Esophagus muscularis mucosa (tissue), 4 donors: ENCODE data around the gene MICAL3. TPM values are rescaled to one million over a fixed set of nuclear protein-coding genes. Genes with fewer than 3 reads are reported as not detected.
A peak's percentile ranks its signal among the peaks of the same experiment; 100 is the strongest.

ENCODE experiments used
- DNase-seq: peaks from one replicate; pipeline ENCODE4 v3.0.0-alpha.2; 2017; ENCODE audit errors: extremely low spot score
- H3K27ac ChIP-seq, 4 donors: fragments of 200-600 bp; sonication (generic); replicated peaks in 1 of 4; 1 replicate in 3 of 4; 2 replicates in 1 of 4; pipeline ENCODE4 v1.5.1; 2016 to 2019; ENCODE audit warnings: mild to moderate bottlenecking in 1 of 4
- H3K27me3 ChIP-seq, 4 donors: fragments of 200-600 bp; sonication (generic); one replicate each; pipeline versions ENCODE4 v1.5.1 to v1.6.0; 2016 to 2019
- H3K36me3 ChIP-seq, 4 donors: fragments of 200-600 bp; sonication (generic); one replicate each; pipeline ENCODE4 v1.5.1; 2016 to 2019
- H3K4me1 ChIP-seq, 4 donors: fragments of 200-600 bp; sonication (generic); one replicate each; pipeline ENCODE4 v1.5.1; 2016 to 2019
- H3K4me3 ChIP-seq, 4 donors: fragments of 200-600 bp; sonication (generic); 1 replicate in 2 of 4; 2 replicates in 2 of 4; pipeline ENCODE4 v1.5.1; 2016 to 2019; ENCODE audit warnings: mild to moderate bottlenecking in 4 of 4, moderate library complexity in 1 of 4
- H3K9me3 ChIP-seq, 4 donors: fragments of 200-600 bp; sonication (generic); 1 replicate in 3 of 4; 2 replicates in 1 of 4; pipeline ENCODE4 v1.5.1; 2016 to 2019
- EP300 ChIP-seq: sonication (generic); formaldehyde crosslinking; IDR thresholded peaks from one replicate; pipeline ENCODE4 v1.6.1; 2017; ENCODE audit warnings: antibody characterized with exemption
- POLR2A ChIP-seq: fragments of 450-650 bp; IDR thresholded peaks from one replicate; pipeline ENCODE4 v1.6.1; 2017; ENCODE audit warnings: antibody characterized with exemption, moderate library complexity, mild to moderate bottlenecking, low read depth
- POLR2AphosphoS5 ChIP-seq, 2 donors: sonication (generic); formaldehyde crosslinking; IDR thresholded peaks; one replicate each; pipeline ENCODE4 v1.6.1; 2017; ENCODE audit warnings: antibody characterized with exemption in 2 of 2
- WGBS: methylation state at CpG from one replicate; pipeline ENCODE4 v1.1.5; 2018; 5-methylcytosine and 5-hydroxymethylcytosine counted together
- intact Hi-C: fragments of 100-400 bp; cut with DNase I; formaldehyde crosslinking; loops from one replicate; pipeline ENCODE4 v1.15.1; 2023
- total RNA-seq, 4 donors: library from RNA; depleted of rRNA; stranded (reverse); fragments of >200 nt; gene quantifications; one replicate each; pipeline versions ENCODE4 v1.1.0 to v1.2.1, GENCODE V29; 2016
- TF ChIP-seq, protein P1 (sequence below), 3 experiments: fragments of 200-600 bp in 2 of 3; fragments of 450-650 bp in 1 of 3; sonication (generic) in 2 of 3; IDR thresholded peaks; one replicate each; pipeline ENCODE4 v1.5.1; 2017 to 2019; ENCODE audit warnings: antibody characterized with exemption in 3 of 3, mild to moderate bottlenecking in 2 of 3, moderate library complexity in 1 of 3

The MICAL3 gene
- total RNA-seq, 4 donors from 2014 or later = 35.1 to 91.8 (median 67.8) TPM

DNA sequence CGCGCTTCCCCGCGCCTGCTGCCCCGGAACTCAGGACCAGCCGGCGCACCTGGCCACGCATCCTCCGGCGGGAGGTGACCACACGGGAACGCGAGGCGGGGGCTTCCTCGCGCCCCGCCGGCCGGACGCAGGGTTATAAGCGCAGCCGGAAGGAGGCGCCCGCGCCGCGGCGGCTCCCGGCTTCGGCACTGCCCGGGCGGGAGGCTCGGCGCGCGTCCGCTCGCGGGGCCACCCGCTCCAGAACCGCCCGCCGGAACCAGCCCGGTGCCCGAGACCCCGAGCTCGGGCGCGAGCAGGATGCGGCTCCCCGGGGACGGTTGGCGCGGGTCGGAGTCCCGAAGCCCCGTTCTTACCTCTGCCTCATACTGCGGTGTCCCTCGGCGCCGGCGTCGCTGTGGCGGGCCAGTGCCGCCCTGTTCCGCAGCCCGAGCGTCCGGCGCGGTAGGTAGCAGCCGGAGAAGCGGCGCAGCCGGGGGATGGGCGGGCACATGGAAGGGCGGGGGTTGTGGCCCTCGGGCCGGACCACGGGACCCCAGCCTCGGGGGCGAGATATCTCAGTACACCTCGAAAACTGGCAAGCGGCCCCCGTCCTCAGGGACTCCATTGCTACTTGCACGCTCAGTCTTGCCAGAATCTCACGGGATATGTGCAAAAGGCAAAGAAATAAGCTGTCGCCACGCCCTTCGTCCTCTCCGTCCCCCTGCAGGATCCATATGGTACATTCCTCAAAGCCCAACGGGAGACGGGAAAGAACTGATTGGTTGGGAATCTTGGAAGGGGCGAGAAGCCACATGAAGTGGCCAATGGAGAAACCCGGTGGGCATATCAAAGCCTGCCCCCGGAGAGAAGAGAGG, 23.1 kb downstream of the MICAL3 start:
- TF ChIP-seq EP300 (no peak), POLR2A (peak; percentile 75), POLR2AphosphoS5 (IDR thresholded peaks at IDR 0.05) (peak; percentile 84 to 97)
- TF ChIP-seq, protein P1, sequence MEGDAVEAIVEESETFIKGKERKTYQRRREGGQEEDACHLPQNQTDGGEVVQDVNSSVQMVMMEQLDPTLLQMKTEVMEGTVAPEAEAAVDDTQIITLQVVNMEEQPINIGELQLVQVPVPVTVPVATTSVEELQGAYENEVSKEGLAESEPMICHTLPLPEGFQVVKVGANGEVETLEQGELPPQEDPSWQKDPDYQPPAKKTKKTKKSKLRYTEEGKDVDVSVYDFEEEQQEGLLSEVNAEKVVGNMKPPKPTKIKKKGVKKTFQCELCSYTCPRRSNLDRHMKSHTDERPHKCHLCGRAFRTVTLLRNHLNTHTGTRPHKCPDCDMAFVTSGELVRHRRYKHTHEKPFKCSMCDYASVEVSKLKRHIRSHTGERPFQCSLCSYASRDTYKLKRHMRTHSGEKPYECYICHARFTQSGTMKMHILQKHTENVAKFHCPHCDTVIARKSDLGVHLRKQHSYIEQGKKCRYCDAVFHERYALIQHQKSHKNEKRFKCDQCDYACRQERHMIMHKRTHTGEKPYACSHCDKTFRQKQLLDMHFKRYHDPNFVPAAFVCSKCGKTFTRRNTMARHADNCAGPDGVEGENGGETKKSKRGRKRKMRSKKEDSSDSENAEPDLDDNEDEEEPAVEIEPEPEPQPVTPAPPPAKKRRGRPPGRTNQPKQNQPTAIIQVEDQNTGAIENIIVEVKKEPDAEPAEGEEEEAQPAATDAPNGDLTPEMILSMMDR (IDR thresholded peaks at IDR 0.05) = peak; percentile 56 to 70 (median 59)
- H3K4me1 ChIP-seq = peaks cover 31 to 55% (median 50%) of the 10 kb centered on the region in 4 donors
- WGBS = under 1% methylated on average over 37 of the region's 96 CpGs
- intact Hi-C loops = loop anchor here (2.0 to 5.0 kb wide), 2 partner anchors 76 to 169 kb away; partner anchors contain the start of gene PEX26
- DNase-seq = peak; percentile 95
- no peaks in the 10 kb centered on the region for H3K9me3 ChIP-seq
- peak overlapping the region; percentile 77 to 94 (median 89) for H3K4me3 ChIP-seq
- no peaks in the 10 kb centered on the region for H3K36me3 ChIP-seq
- H3K27ac ChIP-seq = peak overlapping the region; percentile 89 to 95 (median 92)
- H3K27me3 ChIP-seq = no peaks in the 10 kb centered on the region

DNA sequence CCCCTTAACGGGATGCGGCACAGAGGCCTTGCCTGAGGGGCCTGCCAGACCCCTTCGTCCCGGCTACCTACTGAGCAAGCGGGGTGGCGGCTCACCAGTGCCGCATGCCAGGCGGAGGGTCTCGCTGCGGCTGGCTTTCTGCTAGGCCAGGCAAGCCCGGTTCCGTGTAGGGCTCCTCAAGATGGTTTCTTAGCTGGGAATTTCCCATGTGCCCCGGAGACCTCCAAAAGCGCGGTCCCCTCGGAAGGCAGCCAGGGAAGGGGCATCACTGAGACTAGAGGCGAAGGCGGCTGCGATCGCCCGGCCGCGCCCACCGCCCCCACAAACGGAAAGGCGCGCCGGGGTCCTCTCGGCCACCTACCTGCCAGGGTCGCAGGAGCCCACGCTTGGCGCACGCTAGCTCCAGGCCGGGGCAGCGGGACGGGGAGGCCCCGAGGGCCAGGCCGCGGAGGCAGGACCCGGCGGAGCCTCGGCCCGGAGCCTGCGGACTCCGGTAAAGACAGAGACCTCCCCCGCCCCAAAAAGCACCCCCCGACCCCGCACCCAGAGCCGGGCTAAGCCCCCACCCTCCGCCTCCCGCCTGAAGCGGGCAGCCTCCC, 23.8 kb downstream of the MICAL3 start:
- intact Hi-C loops = loop anchor here (2.0 to 5.0 kb wide), 2 partner anchors 76 to 168 kb away; partner anchors contain the start of gene PEX26
- WGBS = under 1% methylated on average over 27 of the region's 52 CpGs
- H3K27me3 ChIP-seq = no peaks in the 10 kb centered on the region
- TF ChIP-seq POLR2AphosphoS5 (IDR thresholded peaks at IDR 0.05) = peak in 1 of 2 donors; percentile 13
- TF ChIP-seq, protein P1 (IDR thresholded peaks at IDR 0.05) = no peak
- H3K4me1 ChIP-seq = peaks cover 26 to 48% (median 43%) of the 10 kb centered on the region in 4 donors
- DNase-seq = no peak
- H3K36me3 ChIP-seq = no peaks in the 10 kb centered on the region
- no peaks in the 10 kb centered on the region for H3K9me3 ChIP-seq
- peak overlapping the region; percentile 89 to 95 (median 92) for H3K27ac ChIP-seq
- H3K4me3 ChIP-seq = peak overlapping the region; percentile 77 to 94 (median 89)

DNA sequence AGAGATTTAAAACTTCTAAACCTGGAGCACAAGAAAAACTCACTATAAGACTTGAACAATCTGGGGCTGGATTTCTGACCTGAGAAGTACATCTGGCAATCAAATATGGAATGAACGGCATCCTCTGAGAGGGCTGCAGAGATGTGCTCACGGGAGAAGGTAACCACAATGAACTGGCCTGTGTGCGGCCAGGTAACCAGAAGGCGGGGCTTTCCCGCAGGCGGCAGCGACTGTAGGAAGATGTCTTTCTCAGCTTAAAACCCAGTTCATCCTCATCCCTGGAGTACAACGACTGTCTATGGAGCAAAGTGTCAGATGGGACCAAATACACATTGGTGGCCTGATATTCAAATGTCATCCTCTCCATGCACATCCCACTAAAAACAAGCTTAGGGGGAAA, 24.5 kb downstream of the MICAL3 start:
- WGBS = 58% methylated on average over 8 of the region's 8 CpGs
- intact Hi-C loops = loop anchor here (2.0 to 5.0 kb wide), 3 partner anchors 77 to 168 kb away; partner anchors contain the start of gene PEX26
- Histone ChIP-seq H3K36me3 (no peaks in the 10 kb centered on the region), H3K27ac (peak overlapping the region; percentile 89 to 95 (median 92)), H3K4me1 (peaks cover 27 to 45% (median 39%) of the 10 kb centered on the region in 4 donors), H3K27me3 (no peaks in the 10 kb centered on the region), H3K9me3 (no peaks in the 10 kb centered on the region), H3K4me3 (peak overlapping the region; percentile 77 to 94 (median 89))
- TF ChIP-seq EP300 (no peak), POLR2A (no peak), POLR2AphosphoS5 (IDR thresholded peaks at IDR 0.05) (no peak)
- TF ChIP-seq, protein P1 (IDR thresholded peaks at IDR 0.05) = no peak
- DNase-seq = no peak

DNA sequence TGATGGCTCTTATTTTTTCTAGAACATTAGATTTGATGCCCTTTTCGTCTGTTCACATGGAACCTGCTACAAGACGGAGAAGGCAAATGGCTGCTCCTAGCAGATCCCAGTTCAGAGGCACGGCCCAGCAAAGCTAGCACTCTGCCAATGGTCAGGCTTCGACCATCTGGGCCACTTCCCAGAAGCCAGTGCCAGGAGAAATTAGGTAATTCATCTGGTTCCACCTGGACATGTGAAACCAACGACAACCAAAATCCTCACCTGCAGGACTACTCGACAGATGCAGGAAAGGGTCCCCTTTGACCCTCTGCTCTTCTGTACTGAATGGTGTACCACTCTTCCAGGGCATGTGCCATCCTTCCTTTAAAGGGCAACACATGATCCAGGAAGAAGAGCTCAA, 25.4 kb downstream of the MICAL3 start:
- TF ChIP-seq, protein P1 (IDR thresholded peaks at IDR 0.05) = no peak
- TF ChIP-seq POLR2AphosphoS5 (IDR thresholded peaks at IDR 0.05) = no peak
- intact Hi-C loops = loop anchor here (5.0 kb wide), 1 partner anchor 87 kb away; no protein-coding TSS in a partner anchor
- no peaks in the 10 kb centered on the region for H3K27me3 ChIP-seq
- no peaks in the 10 kb centered on the region for H3K36me3 ChIP-seq
- WGBS = 90% methylated on average over 6 of the region's 6 CpGs
- H3K27ac ChIP-seq = peak overlapping the region in 1 of 4 donors; percentile 20
- H3K4me3 ChIP-seq = no peak overlapping the region
- no peak for DNase-seq
- no peaks in the 10 kb centered on the region for H3K9me3 ChIP-seq
- peaks cover 34 to 54% (median 47%) of the 10 kb centered on the region in 4 donors for H3K4me1 ChIP-seq
